NOMO-1 treated with DMSO at 0.1 percent for 48 hours (cell line): ENCODE measurements around the gene GADD45B.
"Not testable (repeated sequence)": the region's sequence is repeated elsewhere in the genome, so short reads cannot be mapped to it uniquely, and the experiment has no call there.

Source experiments
- DNase-seq: peaks from one replicate; lab custom pipeline; 2025; ENCODE audit not compliant: unreplicated experiment; lab: John Stamatoyannopoulos, UW

The GADD45B gene

DNA sequence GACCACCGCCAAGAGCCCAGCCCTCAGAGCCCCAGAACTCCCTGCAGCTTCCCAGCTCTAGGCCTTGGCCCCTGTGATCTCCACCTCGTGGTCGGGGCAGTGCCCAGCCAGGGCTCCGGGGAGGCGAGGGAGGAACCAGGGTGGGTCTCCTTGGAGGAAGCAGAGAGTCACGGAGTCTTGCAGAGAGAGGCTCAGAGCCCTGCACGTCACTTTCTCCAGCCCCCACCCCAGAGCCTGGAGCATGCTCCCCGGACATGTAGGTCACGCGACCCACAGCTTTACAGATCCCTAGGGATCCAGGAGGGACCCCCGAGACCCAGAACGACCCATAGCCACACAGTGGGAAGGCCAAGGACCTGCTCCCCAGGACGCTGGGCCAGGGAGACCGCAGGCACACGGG lies 11.9 kb downstream of the GADD45B start:
- no peak for DNase-seq

DNA sequence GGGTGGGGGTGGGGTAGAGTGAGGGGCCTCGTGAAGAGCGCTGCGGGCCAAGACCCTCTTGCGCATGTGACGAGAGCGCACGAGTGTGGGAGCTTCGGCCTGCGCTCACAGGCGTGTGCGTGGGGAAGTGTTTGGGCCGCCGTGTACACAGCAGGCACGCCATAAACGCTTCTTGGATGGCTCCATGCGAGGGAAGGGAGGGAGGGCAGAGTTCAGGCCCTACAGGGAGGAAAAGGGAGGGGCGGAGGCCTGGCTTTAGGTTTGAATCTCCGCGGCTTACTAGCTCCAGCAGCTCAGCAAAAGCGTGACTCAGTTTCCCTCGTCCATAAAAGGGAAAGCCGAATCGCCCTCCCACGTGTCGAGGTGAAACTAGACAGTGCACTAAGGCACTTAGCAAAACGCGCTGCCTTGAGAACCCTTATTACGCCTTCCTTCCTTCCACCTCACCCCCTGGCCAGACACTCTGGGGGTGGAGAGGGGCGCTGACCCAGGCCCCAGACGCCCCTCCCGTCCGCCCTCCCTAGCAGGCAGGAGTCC lies 12.5 kb downstream of the GADD45B start:
- DNase-seq: no peak

DNA sequence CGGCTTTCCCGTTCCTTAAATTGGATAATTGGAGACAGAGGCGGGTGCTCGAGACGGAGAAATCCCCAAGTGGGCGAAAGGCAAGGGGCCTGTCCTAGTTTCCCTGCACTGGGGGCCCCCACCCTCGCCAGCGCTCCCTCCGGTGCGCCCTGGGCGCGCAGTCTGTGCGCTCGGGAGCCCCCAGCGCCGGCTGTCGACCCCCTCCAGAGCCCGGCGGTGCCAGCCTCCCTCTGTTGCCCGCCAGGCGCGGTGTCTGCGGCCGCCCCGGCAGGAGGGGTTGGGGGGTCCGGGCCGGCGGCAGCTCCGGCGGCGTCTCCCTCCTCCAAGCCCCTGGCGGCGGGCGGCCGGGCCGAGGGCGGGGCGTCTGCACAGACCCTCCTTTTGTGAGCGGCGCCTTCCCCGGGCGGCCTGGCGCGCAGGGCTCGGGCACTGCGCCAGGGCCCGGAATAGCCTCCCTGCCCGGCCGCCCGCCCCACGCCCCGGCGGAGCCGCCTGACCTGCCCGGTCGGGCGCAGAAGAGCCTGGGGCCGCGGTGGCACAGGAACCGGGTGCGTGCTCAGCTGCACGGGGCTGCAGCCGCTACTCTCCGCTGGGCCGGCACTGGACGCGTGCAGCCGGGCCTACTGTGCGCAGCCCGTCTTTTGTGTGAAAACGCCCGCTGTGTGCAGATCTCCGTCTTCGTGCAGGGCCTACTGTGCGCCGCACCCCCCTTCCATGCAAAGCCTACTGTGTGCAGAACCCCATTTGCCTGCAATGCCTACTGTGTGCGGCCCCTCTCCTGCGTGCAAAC lies 13.2 kb downstream of the GADD45B start:
- DNase-seq: peak; percentile 44

DNA sequence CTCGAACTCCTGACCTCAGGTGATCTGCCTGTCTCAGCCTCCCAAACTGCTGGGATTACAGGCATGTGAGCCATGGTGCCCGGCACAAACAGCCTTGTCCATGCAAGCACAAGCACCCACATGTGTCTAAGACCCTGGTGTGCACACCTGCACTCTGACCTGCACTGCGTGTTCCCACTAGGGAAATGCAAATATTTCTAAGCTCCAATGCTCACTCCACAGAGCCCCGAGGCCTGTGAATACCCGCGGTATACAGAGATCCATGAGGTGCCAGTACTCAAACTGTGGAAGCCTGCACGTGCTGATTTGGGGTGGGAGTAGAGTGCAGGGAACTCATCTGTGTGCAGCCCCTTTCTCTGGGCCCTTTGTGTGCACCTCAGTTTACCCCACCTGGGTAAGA lies 14.7 kb downstream of the GADD45B start:
- no peak for DNase-seq

DNA sequence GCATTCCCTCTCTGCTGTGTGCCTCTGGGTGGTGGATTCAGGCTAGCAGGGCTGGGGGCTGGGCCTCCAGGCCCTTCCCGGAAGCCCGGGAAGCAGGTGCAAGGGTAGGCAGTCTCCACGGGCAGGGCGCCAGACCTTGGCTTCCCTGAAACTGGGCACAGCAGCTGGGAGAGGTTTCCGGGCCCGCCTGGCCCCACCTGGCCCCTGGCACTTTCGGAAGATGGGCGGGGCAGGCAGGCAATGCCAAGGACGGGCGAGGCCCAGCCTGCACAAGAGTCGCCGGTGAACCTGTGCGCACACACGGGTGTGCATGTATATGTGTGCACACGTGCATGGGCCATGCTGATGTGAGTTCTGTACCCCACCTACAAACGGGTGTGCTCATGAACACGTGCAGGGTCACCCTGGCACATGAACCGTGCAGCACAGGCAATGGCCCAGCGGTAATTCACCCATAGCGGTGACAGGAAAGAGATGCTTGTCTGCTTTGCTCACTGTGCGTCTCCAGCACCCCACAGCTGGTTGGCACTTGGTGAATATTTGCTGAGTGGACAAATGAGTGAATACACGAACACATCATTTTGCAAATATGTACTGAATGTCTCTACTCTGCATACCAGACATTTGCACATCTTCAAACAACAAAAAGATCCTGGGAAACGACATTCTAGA lies 15.3 kb downstream of the GADD45B start:
- no peak for DNase-seq

DNA sequence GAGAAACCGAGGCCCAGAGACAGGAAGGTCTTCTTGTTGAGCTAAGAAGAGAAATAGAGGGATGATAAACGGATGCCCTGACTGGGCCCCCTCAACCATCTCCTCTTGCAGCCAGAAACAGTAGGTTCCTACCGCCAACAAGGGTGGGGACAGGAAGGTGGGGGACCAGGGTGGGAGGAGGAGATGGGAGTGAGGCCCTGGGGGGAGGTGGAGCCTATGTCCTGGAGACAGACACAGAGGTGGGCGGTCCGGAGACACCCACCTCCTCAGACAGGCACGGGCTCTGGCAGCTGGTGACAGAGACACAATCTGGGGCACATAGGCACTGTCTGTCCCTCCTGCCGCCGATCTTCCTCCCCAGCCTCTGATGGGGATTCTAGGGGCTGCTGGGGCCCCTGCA lies 16.9 kb downstream of the GADD45B start:
- DNase-seq: no peak

DNA sequence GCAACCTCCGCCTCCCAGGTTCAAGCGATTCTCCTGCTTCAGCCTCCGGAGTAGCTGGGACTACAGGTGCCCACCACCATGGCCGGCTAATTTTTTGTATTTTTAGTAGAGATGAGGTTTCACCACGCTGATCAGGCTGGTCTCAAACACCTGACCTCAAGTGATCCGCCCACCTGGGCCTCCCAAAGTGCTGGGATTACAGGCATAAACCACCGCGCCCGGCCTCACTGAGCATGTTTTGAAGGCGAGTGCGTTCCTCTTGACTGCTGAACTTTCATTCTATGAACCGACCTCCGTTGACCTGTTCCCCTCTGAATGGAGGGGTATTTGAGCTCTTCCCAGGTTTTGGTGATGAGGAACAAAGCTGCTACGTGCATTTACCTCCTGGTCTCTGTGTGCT lies 17.5 kb downstream of the GADD45B start:
- not testable (repeated sequence) for DNase-seq

DNA sequence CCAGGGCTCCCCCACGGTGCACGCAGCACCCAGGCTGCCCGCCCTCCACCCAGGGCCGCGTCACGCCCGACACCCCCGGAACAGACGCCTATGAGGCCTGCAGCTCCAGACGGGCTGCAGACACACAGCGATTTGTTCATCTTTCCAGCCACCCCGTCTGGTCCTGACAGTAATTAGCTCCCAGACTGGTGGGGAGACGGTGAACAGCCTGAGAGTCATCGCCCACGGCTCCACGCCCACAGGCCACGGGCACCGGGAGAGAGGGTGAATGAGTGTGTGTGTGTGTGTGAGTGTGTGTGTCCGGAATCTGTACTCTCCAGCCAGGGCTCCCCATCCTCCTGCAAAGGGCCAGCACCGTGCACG lies 18.1 kb downstream of the GADD45B start:
- no peak for DNase-seq

DNA sequence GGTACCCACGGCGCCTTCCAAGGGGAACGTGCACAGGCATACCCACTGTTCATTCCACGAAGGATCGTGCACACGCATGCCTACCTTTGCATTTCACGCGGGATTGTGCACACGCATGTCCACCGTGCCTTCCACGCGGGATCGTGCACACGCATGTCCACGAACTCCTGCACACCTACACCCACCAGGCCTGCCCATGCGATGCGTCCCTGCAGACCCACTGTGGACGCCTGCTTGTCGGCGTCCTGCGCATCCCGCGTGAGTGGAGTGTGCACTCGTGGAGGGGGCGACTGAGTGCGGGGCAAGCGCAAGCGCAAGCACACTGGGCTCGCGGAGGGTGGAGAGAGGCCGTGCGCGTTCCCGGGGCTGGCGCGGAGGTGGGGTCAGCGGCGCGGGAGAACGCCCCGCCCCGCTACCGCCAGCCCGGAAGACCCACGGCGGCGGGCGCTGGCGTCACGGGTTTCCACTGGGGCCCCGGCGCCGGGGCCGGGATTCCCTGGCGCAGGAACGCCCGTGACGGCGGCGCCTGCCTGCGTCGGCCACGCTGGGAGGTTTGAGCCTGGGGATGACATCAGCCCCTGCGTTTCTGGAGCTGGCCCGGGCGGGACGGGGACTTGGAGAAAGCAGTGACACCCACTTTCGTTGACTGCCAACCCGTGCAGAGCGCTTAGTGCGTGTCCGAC lies 18.7 kb downstream of the GADD45B start:
- peak; percentile 57 for DNase-seq

DNA sequence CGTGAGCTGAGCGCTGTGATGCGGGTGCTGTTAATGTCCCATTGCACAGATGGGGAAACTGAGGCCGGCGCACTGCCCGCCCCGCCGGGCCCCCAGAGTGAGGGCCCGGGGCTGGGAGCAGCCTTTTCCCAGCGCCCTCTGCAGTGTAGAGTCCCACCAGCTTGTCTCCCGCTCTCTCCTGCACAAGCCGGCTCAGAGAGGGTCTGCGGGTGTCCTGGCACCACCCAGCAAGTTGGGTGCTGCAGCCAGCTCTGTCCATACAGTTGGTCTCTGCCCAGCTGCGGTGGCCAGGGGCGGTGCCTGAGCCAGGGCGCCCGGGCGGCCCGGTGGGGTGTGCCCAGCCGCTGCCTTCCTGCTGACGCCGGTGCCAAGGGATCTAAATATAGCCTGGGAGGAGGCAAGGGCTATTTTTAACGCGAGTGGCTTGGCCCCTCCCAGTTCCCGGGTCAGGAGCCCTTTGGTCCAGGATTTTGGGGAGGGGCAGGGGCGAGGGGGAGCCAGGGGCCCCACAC lies 19.3 kb downstream of the GADD45B start:
- DNase-seq: peak; percentile 47

DNA sequence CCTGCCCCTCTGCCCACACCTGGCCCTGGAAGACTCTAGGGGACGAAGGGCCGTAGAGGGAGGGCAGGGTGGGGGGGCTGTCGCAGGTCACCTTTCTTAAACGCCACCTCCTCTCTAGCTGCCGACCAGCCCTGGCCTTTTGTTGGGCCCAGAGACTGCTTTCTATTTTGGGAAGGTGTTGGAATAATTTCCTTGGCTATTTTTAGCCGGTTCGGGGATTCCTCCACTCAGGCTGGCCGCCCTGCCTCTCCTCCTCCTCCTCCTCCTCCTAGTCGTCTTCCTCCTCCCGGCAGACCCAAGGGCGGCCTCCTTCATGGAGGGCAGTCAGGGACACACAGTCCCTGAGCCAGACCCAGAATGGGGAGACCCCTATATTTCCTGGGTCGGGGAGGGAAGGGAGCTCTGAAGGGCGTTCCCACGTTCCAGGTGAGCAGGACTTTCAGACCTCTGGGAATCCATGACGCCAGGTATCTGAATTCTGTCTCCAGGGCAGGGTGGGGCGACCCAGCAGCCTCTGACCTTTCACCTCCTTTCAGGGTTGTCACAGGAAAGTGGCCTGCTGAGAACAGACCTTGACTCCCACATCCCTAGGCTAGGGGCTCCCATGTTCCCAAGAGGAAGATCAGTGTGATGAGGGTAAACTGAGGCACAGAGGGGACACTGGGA lies 19.9 kb downstream of the GADD45B start:
- no peak for DNase-seq

DNA sequence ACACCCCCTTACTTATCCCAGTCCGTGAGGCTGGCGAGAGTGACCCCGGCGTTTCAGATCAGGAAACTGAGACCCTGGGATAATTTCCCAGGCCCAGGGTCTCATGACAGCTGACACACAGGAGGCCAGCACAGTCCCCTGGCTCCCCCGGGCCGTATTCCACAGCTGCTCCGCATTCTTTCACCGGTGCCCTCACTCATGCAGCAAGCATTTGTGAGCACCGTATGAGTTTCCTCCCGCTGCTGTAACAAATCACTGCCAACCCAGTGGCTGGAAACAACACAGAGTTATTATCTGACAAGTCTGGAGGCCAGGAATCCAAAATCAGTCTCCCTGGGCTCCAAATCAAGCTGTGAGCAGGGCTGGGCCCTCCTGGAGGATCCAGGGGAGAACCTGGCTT lies 21.3 kb downstream of the GADD45B start:
- no peak for DNase-seq

DNA sequence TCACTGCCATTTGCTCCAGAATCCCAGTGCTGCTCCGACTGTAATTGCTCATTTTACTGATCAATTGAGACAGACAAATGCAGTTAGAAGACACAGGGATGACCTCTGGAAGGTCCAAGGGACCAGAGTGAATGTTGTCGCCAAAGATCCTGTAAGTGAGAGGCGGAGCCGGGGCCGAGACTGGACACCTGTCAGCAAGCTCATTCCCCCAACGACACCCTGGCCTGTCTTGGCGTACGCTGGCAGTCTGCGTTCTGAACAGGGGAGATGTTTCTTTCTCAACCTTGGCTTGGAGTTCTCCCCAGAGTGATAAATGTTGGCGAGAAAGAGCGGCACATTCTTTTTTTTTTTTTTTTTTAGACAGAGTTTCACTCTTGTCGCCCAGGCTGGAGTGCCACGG lies 24.2 kb downstream of the GADD45B start:
- no peak for DNase-seq

DNA sequence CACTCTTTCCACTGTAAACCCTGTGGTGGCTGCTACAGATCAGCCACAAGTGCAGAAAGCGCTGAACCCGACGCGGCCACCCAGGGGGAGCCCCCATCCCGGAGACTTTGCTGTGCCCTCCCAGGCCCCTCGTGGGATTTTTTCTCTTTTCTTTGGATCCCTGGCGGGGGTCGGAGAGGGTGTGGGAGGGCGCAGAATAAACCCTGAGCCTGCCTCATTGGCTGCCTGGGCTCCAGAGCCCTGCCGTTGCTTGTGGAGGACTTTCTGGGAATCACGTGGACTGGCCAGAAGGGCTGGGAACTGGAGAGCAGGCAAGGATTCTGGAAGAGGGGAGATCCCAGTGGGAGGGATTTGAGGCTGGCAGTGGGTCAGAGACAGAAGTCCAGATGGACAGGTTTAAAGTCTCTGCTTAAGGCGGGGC lies 24.9 kb downstream of the GADD45B start:
- no peak for DNase-seq

DNA sequence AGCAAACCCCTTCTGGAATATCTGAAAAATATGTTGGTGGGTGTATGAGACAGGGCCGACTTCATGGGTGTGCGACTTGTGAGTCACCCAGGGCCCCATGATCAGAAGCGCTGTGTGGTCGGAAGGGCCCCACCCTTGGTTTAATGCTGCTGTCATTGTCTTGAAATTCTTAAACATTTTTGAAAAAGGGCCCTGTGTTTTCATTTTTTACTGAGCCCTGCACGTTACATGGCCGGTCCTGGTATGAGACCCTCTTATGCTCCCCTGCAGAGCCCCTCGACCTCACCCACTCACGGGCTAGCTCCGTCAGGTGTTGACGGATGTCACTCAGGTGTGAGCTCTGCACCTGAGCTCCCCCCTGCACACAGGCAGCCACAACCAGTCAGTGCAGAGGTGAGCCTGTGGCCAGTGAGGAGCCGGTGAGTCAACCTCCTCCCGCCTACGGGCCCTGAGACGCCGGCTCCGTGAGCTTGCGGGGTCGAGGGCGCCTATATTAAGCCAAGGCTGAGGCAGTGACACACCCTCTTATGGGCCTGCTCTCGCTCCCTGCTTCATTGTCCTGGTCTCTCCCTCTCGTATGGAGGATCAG lies 27.7 kb downstream of the GADD45B start:
- peak; percentile 73 for DNase-seq

DNA sequence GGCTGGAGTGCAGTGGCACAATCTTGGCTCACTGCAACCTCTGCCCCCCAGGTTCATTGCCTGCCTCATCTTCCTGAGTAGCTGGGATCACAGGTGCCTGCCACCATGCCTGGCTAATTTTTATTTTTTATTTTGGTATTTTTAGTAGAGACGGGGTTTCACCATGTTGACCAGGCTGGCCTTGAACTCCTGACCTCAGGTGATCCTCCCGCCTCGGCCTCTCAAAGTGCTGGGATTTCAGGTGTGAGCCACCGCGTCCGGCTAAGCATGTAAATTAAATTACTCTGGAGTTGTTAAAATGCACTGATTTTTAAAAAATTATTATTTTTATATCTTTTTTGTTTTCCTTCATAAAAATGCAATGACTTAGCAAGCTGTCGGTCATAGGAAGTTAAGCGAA lies 30.7 kb downstream of the GADD45B start:
- DNase-seq: not testable (repeated sequence)

DNA sequence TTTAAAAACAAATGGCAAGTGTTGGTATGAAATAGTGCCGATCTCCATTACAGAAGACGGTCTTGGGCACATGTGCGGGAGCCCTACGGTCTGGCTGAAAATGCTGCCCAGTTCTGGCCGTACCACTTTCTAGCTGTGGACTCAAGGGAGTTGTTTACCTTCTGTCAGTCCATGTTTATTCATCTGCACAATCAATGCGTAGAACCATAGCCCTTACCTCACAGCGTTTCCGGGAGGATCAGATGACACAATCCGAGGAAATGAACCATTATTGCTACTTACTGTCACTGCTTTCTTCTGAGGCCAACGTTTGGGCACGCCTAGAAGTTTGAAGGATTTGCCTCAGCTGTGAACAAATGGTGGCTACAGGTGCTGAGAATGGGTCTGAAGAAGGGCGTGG lies 31.2 kb downstream of the GADD45B start:
- DNase-seq: peak; percentile 81

DNA sequence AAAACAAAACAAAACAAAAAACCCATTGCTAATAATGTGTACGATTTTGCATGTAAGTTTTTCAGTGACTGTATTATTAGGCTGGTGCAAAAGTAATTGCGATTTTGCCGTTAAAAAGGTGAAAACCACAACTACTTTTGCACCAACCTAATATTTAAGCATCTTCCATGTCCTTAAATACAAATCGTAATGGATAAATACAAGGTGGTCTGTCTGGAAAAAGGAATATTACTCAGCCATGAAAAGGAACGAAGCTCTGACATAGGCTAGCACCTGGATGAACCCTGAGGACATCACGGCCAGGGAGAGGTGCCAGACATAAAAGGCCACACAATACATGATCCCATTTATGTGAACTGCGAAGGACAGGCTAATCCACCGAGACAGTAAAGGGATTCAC lies 33.2 kb downstream of the GADD45B start:
- no peak for DNase-seq

DNA sequence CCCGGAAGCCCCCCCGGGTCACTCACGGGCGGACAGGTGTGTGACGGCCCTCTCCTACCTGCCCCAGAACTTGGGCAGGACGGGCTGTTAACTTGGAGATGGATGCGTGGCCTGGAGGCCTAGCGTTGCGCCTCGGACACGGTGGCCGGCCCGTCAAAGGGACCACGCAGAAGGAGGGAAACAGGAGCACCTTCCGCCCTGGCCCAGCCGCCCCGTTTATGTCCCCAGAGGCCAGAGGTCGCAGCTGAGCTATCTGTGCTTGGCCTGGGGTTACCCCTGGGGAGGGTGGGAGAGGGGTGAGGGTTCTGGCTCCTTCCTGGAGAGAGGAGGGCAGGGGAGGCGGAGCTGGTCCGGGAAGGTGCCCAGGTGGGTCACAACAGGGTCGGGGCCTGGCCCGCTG lies 35.6 kb downstream of the GADD45B start:
- DNase-seq: no peak

DNA sequence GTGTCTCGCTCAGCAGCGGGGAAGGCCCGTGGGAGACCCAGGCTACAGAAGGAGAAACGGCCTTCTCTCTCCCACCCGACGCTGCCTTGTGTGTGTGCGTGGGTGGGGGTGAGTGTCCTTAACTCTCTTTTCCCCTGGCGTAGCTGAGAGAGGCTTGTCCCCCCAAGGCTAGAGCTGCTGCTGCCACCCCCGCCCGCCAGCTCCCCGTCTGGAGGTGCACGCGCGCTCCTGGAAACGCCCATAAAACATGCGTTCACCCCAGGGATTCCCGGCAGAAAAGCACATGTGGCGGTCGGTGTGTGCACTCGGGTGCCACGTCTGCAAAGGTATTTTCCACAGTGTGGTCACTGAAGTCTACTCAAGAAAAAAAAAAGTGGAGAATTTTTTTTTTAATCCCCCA lies 36.1 kb downstream of the GADD45B start:
- DNase-seq: no peak
